Esophagus squamous epithelium (tissue), 4 donors: Measurements from ENCODE around the gene ENDOV.

Source experiments
- POLR2A ChIP-seq, 4 donors: fragments of 450-650 bp; IDR thresholded peaks; one replicate each; pipeline ENCODE4 v1.6.1; 2017; ENCODE audit warnings: antibody characterized with exemption in 4 of 4, mild to moderate bottlenecking in 4 of 4, moderate library complexity in 3 of 4
- TF ChIP-seq, protein P1 (sequence below), 6 experiments: fragments of 450-650 bp in 4 of 6; fragments of 200-600 bp in 2 of 6; sonication (generic) in 2 of 6; IDR thresholded peaks; one replicate each; pipeline ENCODE4 v1.5.1; 2016 to 2019; ENCODE audit warnings: antibody characterized with exemption in 6 of 6, mild to moderate bottlenecking in 4 of 6, moderate library complexity in 4 of 6

DNA sequence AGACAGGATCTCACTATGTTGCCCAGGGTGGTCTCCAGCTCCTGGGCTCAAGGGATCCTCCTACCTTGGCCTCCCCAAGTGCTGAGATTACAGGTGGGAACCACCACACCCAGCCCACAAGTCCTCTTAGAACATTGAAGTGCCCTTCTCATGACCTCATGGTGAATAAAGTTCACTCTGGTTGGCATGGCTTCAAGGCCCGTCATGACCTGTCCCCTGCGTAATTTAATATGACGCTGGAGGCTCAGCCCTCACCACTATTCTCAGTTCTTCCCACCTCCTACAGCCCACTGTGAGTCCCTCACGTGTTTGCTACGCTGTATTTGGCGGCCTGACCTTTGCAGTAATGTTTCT lies 1.9 kb downstream of the ENDOV start:
- TF ChIP-seq, protein P1, sequence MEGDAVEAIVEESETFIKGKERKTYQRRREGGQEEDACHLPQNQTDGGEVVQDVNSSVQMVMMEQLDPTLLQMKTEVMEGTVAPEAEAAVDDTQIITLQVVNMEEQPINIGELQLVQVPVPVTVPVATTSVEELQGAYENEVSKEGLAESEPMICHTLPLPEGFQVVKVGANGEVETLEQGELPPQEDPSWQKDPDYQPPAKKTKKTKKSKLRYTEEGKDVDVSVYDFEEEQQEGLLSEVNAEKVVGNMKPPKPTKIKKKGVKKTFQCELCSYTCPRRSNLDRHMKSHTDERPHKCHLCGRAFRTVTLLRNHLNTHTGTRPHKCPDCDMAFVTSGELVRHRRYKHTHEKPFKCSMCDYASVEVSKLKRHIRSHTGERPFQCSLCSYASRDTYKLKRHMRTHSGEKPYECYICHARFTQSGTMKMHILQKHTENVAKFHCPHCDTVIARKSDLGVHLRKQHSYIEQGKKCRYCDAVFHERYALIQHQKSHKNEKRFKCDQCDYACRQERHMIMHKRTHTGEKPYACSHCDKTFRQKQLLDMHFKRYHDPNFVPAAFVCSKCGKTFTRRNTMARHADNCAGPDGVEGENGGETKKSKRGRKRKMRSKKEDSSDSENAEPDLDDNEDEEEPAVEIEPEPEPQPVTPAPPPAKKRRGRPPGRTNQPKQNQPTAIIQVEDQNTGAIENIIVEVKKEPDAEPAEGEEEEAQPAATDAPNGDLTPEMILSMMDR (IDR thresholded peaks at IDR 0.05): no peak
- no peak for TF ChIP-seq POLR2A (IDR thresholded peaks at IDR 0.05)
